Esophagus (tissue), 2 donors: ENCODE results near the gene CFAP97D1. TPM values are rescaled to one million over a fixed set of nuclear protein-coding genes. Genes with fewer than 3 reads are reported as not detected.

Source experiments
- H3K27ac ChIP-seq, 2 donors: one replicate each; pipeline ENCODE4 v1.5.1; 2013; ENCODE audit warnings: low read depth in 2 of 2, mild to moderate bottlenecking in 2 of 2, inconsistent platforms in 1 of 2, low read length in 1 of 2, moderate library complexity in 1 of 2
- H3K27me3 ChIP-seq, 2 donors: one replicate each; pipeline ENCODE4 v1.6.1; 2013; ENCODE audit warnings: low read length in 2 of 2, control low read depth in 1 of 2, mild to moderate bottlenecking in 1 of 2; ENCODE audit not compliant: insufficient read depth in 2 of 2, control insufficient read depth in 1 of 2
- H3K36me3 ChIP-seq, 2 donors: one replicate each; pipeline ENCODE4 v1.6.1; 2013; ENCODE audit warnings: low read length in 1 of 2; ENCODE audit not compliant: control insufficient read depth in 2 of 2, insufficient read depth in 2 of 2
- H3K4me1 ChIP-seq, 2 donors: one replicate each; pipeline ENCODE4 v1.6.1; 2013; ENCODE audit warnings: low read length in 1 of 2; ENCODE audit not compliant: control insufficient read depth in 2 of 2, insufficient read depth in 2 of 2
- H3K4me3 ChIP-seq, 2 donors: one replicate each; pipeline ENCODE4 v1.5.1; 2013; ENCODE audit warnings: low read length in 2 of 2, mild to moderate bottlenecking in 2 of 2, low read depth in 1 of 2, moderate library complexity in 1 of 2
- H3K9me3 ChIP-seq, 2 donors: one replicate each; pipeline ENCODE4 v1.6.1; 2013; ENCODE audit warnings: mild to moderate bottlenecking in 2 of 2, low read depth in 1 of 2, low read length in 1 of 2, moderate library complexity in 1 of 2; ENCODE audit not compliant: control insufficient read depth in 2 of 2, insufficient read depth in 1 of 2
- WGBS, 2 donors: extraction: QIAGEN DNeasy Blood & Tissue Kit; methylation state at CpG; one replicate each; pipeline ENCODE4 v1.1.7; 2013; 5-methylcytosine and 5-hydroxymethylcytosine counted together
- polyA plus RNA-seq, 2 donors: library from polyadenylated mRNA; stranded (reverse); fragments of 200-250 nt; gene quantifications; one replicate each; pipeline ENCODE4 v1.2.3, GENCODE V29; 2013
- donor health status: healthy with polysubstance abuse.
- donor health status: Bipolar disorder and iron deficiency.

The CFAP97D1 gene
- under 1 TPM in 1 of 2 donors, not detected in 1; 0.01 TPM for polyA plus RNA-seq

DNA sequence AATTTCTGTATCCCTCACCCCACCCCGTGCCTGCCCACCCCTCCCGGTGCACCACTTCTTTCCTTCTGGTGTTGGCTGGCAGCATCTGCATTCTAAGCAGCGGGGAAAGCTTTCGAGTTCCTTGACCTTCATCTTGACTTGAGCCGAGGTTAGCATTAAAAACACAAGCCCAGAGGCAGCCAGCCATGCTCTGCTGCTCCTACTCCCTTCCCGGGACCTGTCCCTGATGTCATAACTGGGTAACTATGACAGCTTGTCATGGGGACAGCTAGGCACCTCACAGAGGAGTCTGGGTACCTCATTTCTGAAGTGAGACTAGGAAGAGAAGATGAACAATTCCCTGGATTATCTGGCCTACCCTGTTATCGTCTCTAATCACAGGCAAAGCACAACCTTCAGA lies at the start of gene CFAP97D1:
TSS of gene CFAP97D1 (plus strand) at position 301 of the 400 bp plus-strand sequence. CDS start at position 329, 28 bp downstream.
- peaks cover 2 to 6% of the 10 kb centered on the region in 2 donors for H3K4me1 ChIP-seq
- WGBS, 2 donors = 61 to 68% methylated on average over 7 of the region's 7 CpGs
- peak within 1 kb of the TSS in 1 of 2 donors; percentile 86 for H3K27ac ChIP-seq
- H3K4me3 ChIP-seq = peak within 1 kb of the TSS; percentile 69 to 92
- H3K36me3 ChIP-seq = peaks cover 0 to 3% of the 10 kb centered on the region in 2 donors
- no peaks in the 10 kb centered on the region for H3K27me3 ChIP-seq
- H3K9me3 ChIP-seq = no peaks in the 10 kb centered on the region

DNA sequence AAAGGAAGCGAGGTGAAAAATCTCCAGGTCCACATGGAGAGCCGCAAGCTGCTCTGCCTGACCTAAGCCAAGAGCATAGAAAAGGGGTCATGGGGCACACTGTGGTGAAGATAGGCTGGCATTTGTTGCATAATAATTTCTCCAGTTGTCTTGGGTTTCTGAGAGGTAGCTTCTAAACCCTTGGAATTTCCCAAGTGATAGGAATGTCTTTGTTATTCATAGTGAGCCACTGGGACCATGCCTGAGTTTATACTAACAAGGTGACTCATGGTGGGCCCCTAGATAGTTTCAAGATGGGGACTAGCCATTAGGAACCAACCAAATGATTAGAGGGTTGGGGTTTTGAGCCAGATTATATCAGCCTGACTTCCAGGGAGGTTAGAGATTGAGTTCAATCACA lies 47.3 kb upstream of the CFAP97D1 start:
- Histone ChIP-seq H3K4me3 (no peak overlapping the region), H3K27ac (no peak overlapping the region), H3K4me1 (no peaks in the 10 kb centered on the region), H3K27me3 (no peaks in the 10 kb centered on the region), H3K9me3 (no peaks in the 10 kb centered on the region), H3K36me3 (no peaks in the 10 kb centered on the region)
- WGBS, 2 donors = 98 to 100% methylated on average over 2 of the region's 2 CpGs

DNA sequence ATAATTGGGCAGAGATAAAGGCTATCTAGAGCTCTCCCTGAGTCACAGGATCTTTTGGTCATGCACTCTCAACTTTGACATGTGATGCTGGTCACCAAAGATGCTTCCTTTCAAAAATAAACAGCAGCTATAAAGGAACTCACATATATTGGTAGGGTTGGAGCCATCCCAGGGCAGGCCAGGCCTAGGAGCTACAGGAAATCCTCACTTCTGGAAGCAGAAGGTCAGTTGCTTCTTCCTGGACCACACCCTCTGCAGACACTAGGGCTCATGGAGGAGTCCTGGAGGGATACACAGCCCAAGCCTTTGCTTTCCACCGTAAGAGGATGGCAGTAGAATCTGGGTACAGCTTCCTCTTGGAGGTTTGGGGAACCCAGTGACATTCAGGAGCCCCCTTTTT lies 46.3 kb upstream of the CFAP97D1 start:
- H3K4me3 ChIP-seq = no peak overlapping the region
- H3K27ac ChIP-seq = no peak overlapping the region
- no peaks in the 10 kb centered on the region for H3K9me3 ChIP-seq
- H3K27me3 ChIP-seq = no peaks in the 10 kb centered on the region
- WGBS, 2 donors = 68 to 71% methylated on average over 1 of the region's 1 CpG
- H3K4me1 ChIP-seq = no peaks in the 10 kb centered on the region
- no peaks in the 10 kb centered on the region for H3K36me3 ChIP-seq

DNA sequence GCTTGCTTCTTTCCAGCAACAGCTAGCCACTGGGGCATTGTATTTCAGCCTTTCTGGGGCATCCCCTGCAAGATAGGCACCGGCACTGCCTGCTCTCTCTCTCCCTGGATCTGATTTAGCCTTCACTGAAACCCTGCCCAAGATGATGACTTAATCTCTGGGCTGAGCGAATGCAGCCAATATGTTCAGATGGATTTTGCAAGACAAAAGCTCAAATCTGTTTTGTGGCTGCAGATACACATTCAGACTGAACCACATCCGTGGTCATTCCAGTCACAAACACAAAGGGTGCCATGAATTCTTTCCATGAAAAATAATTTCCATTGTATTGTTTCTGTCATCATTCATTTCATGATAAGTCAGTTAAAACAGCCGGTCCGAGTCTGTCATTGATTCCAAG lies 45.9 kb upstream of the CFAP97D1 start:
- no peak overlapping the region for H3K27ac ChIP-seq
- H3K4me3 ChIP-seq = no peak overlapping the region
- WGBS, 2 donors = 47 to 55% methylated on average over 5 of the region's 5 CpGs
- no peaks in the 10 kb centered on the region for H3K9me3 ChIP-seq
- H3K4me1 ChIP-seq = no peaks in the 10 kb centered on the region
- no peaks in the 10 kb centered on the region for H3K36me3 ChIP-seq
- no peaks in the 10 kb centered on the region for H3K27me3 ChIP-seq

DNA sequence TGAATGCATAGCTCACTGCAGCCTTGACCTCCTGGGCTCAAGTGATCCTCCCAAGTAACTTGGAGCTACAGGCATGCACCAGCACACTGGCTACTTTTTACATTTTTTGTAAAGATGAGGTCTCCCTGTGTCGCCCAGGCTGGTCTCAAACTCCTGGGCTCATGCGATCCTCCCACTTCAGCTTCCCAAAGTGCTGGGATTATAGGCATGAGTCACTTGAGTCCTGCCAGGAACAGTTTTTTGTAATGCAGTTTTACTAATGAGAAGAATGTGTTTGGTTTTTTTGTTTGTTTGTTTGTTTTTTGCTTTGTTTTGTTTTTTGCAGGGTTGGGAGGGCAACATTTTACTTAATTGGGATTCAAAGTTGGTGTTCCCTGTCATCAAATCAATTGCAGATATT lies 43.8 kb upstream of the CFAP97D1 start:
- Histone ChIP-seq H3K27me3 (no peaks in the 10 kb centered on the region), H3K9me3 (no peaks in the 10 kb centered on the region), H3K27ac (no peak overlapping the region), H3K36me3 (no peaks in the 10 kb centered on the region), H3K4me3 (no peak overlapping the region), H3K4me1 (no peaks in the 10 kb centered on the region)
- 66 to 76% methylated on average over 2 of the region's 2 CpGs for WGBS, 2 donors

DNA sequence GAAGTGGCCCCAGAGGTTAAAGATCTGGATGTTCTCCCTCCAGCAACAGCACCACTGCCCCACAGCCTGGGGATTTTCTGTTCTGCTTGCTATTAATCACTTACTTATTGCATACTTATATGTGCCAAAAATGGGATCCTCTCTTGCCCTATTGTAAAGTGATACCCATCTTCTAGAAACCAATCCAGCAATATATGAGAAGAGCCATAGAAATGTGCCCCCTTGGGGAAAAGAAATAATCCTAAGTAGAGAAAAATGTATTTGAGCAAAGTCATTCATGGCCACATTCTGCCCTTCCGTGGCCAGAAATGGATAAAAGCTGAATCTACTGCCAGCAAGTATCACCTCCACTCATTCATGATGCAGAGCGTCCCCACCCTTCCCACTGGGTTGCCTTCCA lies 42.5 kb upstream of the CFAP97D1 start:
- 81 to 84% methylated on average over 2 of the region's 2 CpGs for WGBS, 2 donors
- H3K9me3 ChIP-seq = no peaks in the 10 kb centered on the region
- no peaks in the 10 kb centered on the region for H3K36me3 ChIP-seq
- H3K27me3 ChIP-seq = no peaks in the 10 kb centered on the region
- H3K4me1 ChIP-seq = no peaks in the 10 kb centered on the region
- H3K4me3 ChIP-seq = no peak overlapping the region
- H3K27ac ChIP-seq = no peak overlapping the region

DNA sequence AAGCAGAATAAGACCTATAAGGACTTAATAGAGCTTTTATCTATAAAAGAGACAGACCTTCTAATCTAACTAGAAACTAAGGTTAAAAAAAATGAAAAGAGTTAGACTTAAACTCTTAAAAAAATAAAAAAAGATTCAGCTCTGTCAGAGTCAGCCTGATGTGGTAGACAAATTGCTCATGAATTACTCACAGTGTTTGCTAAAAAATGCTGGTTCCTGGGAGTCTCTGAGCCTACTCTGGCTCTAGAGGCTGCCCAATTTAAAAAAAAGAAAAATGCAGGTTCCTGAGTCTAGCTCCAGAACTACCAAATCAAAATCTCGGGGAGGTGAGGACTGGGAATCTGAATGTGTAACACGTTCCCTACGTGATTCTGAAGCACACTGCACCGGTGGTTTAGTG lies 39.7 kb upstream of the CFAP97D1 start:
- no peaks in the 10 kb centered on the region for H3K36me3 ChIP-seq
- H3K4me3 ChIP-seq = no peak overlapping the region
- H3K4me1 ChIP-seq = no peaks in the 10 kb centered on the region
- H3K27me3 ChIP-seq = no peaks in the 10 kb centered on the region
- 69 to 90% methylated on average over 4 of the region's 4 CpGs for WGBS, 2 donors
- H3K9me3 ChIP-seq = no peaks in the 10 kb centered on the region
- H3K27ac ChIP-seq = no peak overlapping the region

DNA sequence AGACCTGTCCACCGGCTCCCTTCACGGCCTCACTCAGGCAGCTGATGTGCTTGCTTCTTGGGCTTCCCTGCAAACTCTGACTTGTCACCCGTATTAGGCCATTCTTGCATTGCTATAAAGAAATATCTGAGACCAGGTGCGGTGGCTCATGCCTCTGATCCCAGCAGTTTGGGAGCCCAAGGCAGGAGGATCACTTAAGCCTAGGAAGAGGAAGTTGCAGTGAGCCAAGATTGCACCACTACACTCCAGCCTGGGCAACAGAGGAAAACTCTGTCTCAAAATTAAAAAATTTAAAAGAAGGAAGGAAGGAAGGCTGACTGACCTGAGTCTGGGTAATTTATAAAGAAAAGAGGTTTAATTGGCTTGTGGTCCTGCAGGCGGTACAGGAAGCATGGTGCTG lies 38.6 kb upstream of the CFAP97D1 start:
- Histone ChIP-seq H3K9me3 (no peaks in the 10 kb centered on the region), H3K36me3 (no peaks in the 10 kb centered on the region), H3K4me3 (no peak overlapping the region), H3K27ac (no peak overlapping the region), H3K27me3 (no peaks in the 10 kb centered on the region), H3K4me1 (no peaks in the 10 kb centered on the region)
- 89 to 93% methylated on average over 5 of the region's 5 CpGs for WGBS, 2 donors

DNA sequence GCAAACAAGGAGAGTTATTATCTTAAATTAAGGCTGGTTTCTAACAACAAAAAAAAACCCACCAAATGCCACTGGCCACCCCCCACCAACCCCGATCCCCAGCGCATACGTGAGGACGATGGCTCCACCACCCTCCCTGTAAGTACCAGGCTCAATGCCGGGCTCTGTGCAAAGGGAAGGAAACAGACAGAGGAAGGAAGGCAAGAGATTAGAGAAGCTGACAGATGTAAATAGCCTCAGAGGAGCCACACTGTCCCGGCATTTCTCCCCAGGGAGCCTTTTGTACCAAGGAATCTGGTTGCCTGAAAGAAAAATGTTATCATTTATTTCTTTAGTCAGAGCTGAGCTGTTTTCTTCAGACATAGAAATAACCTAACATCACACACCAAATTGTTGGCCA lies 34.7 kb upstream of the CFAP97D1 start:
- Histone ChIP-seq H3K4me1 (peaks cover 0 to 3% of the 10 kb centered on the region in 2 donors), H3K36me3 (no peaks in the 10 kb centered on the region), H3K4me3 (no peak overlapping the region), H3K27ac (no peak overlapping the region), H3K9me3 (no peaks in the 10 kb centered on the region), H3K27me3 (no peaks in the 10 kb centered on the region)
- 36 to 44% methylated on average over 6 of the region's 6 CpGs for WGBS, 2 donors

DNA sequence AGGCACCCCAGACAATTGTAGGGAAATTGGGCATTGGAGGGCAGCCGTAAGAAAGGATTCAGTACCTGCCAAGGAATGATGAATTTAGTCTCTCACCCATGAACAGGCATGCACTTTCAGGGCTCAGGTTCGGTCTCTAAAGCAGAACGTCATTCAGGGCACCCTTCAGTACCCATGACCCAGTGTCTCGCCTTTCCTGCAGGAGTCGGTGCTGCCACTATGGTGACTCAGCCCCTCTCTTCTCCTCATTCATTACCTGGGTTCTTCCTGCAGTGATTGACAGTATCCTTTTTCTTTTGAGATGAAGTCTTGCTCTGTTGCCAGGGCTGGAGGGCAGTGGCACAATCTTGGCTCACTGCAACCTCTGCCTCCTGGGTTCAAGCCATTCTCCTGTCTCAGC lies 30.1 kb upstream of the CFAP97D1 start:
- no peaks in the 10 kb centered on the region for H3K27me3 ChIP-seq
- no peaks in the 10 kb centered on the region for H3K36me3 ChIP-seq
- H3K4me1 ChIP-seq = peaks cover under 1 to 4% of the 10 kb centered on the region in 2 donors
- 45 to 53% methylated on average over 5 of the region's 5 CpGs for WGBS, 2 donors
- no peak overlapping the region for H3K4me3 ChIP-seq
- no peak overlapping the region for H3K27ac ChIP-seq
- H3K9me3 ChIP-seq = no peaks in the 10 kb centered on the region
